Astrocyte (in vitro differentiated cells and primary cell): ENCODE data around the gene ENPP7.

Experiments used
- EZH2 ChIP-seq: IDR thresholded peaks from 2 replicates; pipeline ENCODE4 v1.6.1; 2012; ENCODE audit warnings: mild to moderate bottlenecking, low read length, inconsistent platforms; ENCODE audit not compliant: insufficient read depth
- TF ChIP-seq, protein P1 (sequence below): IDR thresholded peaks from 2 replicates; pipeline ENCODE4 v1.5.1; 2011; ENCODE audit warnings: low read depth, mild to moderate bottlenecking, inconsistent platforms, low read length, moderate library complexity; ENCODE audit not compliant: insufficient read depth

DNA sequence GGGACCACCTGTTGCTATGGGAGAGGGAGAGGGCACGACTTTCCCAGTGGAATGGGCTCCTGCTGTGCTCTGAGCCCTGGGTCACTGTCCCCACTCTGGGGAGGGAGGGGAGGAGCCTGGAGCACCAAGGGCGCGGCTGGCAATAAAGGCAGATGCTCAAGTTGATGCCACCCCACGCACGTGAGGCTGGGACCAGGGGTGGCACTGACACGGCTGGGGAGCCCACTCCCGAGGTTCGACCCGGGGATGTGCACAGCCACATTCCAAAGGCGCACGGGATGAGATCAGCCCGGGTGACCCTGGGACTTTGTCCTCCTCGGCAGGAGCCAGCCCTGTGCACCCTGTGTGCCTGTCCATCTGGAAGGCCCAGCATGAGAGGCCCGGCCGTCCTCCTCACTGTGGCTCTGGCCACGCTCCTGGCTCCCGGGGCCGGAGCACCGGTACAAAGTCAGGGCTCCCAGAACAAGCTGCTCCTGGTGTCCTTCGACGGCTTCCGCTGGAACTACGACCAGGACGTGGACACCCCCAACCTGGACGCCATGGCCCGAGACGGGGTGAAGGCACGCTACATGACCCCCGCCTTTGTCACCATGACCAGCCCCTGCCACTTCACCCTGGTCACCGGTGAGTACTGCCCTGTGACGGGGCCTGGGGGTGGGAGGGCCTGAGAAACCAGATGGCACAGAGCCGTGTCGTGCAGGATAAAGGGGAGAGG, at the start of gene ENPP7:
- TF ChIP-seq, protein P1, sequence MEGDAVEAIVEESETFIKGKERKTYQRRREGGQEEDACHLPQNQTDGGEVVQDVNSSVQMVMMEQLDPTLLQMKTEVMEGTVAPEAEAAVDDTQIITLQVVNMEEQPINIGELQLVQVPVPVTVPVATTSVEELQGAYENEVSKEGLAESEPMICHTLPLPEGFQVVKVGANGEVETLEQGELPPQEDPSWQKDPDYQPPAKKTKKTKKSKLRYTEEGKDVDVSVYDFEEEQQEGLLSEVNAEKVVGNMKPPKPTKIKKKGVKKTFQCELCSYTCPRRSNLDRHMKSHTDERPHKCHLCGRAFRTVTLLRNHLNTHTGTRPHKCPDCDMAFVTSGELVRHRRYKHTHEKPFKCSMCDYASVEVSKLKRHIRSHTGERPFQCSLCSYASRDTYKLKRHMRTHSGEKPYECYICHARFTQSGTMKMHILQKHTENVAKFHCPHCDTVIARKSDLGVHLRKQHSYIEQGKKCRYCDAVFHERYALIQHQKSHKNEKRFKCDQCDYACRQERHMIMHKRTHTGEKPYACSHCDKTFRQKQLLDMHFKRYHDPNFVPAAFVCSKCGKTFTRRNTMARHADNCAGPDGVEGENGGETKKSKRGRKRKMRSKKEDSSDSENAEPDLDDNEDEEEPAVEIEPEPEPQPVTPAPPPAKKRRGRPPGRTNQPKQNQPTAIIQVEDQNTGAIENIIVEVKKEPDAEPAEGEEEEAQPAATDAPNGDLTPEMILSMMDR, result no peak
- no peak for TF ChIP-seq EZH2
